AG09319 (cell line): ENCODE data around the gene ELP5.
"Not testable (repeated sequence)": the region's sequence is repeated elsewhere in the genome, so short reads cannot be mapped to it uniquely, and the experiment has no call there.

Source experiments
- DNase-seq: peaks from one replicate; pipeline ENCODE4 v3.0.0-alpha.2; 2010; ENCODE audit warnings: low read depth; ENCODE audit errors: extremely low read depth
- TF ChIP-seq, protein P1 (sequence below): IDR thresholded peaks from 2 replicates; pipeline ENCODE4 v1.5.1; 2011; ENCODE audit warnings: low read depth, mild to moderate bottlenecking, inconsistent platforms, low read length, moderate library complexity

ELP5 gene

GRCh38 chr17:7243453-7243729 is 8.6 kb upstream of the ELP5 start:
- TF ChIP-seq, protein P1, sequence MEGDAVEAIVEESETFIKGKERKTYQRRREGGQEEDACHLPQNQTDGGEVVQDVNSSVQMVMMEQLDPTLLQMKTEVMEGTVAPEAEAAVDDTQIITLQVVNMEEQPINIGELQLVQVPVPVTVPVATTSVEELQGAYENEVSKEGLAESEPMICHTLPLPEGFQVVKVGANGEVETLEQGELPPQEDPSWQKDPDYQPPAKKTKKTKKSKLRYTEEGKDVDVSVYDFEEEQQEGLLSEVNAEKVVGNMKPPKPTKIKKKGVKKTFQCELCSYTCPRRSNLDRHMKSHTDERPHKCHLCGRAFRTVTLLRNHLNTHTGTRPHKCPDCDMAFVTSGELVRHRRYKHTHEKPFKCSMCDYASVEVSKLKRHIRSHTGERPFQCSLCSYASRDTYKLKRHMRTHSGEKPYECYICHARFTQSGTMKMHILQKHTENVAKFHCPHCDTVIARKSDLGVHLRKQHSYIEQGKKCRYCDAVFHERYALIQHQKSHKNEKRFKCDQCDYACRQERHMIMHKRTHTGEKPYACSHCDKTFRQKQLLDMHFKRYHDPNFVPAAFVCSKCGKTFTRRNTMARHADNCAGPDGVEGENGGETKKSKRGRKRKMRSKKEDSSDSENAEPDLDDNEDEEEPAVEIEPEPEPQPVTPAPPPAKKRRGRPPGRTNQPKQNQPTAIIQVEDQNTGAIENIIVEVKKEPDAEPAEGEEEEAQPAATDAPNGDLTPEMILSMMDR = no peak
- no peak for DNase-seq

GRCh38 chr17:7243838-7244237 is 8.2 kb upstream of the ELP5 start:
- DNase-seq = not testable (repeated sequence)

- no peak for DNase-seq
- TF ChIP-seq, protein P1 = no peak
Observed at GRCh38 chr17:7246779-7247178, 5.2 kb upstream of the ELP5 start.

- no peak for DNase-seq
- TF ChIP-seq, protein P1 = no peak
Observed at GRCh38 chr17:7248796-7249195, 3.2 kb upstream of the ELP5 start.

GRCh38 chr17:7249214-7249613 is 2.8 kb upstream of the ELP5 start:
- DNase-seq = no peak

GRCh38 chr17:7249830-7250229 is 2.2 kb upstream of the ELP5 start:
- TF ChIP-seq, protein P1 = no peak
- DNase-seq = no peak

More at GRCh38 chr17:7249214-7249613, 2.8 kb upstream of the ELP5 start:
- TF ChIP-seq, protein P1 = no peak

DNA sequence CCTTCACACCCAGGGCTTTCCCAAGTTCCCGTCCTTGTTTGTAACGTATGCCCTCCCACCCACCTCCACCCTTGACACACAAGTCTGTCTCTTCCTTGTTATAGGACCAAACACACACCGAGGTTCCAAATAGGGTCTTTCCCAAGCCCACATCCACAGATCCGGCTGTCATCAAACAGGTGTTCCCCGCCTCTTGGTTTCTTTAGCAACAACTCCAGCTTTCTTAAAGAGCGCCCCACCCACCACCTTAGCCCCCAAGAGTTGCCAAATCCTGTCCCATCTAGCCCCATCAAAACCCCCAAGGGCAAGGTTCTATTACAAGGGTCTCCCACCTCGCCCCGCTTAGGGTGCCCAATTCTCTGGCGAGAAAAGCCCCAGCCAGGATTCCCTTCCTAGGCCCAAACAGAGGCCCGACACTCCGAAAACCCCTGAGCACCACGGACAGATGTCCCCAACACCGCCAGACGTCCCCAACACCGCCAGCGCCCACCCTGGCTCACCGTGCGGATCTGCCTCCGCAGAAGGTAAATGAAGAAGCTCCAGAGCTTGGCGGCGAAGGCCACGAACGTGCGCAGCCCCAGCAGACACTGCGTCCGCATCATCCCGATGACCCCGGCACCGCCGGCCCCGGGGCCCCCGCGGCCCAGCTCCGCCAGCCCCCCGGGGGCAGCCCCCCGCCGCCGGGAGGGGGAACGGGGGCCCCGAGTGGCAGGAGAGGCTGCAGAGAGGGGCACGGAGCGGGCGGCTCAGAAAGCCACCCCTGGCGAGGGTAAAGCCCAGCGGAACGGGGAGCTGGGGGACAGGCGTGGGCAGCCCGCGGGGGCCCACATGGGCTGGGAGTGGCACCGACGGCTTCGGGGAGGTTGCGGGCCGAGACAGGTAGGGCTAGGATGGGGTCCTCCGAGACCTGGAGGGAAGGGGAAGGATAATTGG is 1.1 kb upstream of the ELP5 start:
- no peak for DNase-seq
- TF ChIP-seq, protein P1 = no peak
